Measurements from ENCODE around the gene SF3B6. TPM values are rescaled to one million over a fixed set of nuclear protein-coding genes. Genes with fewer than 3 reads are reported as not detected.

The SF3B6 gene
- total and polyA plus RNA-seq, 12 donors: 61.2 to 209 (median 80.6) TPM

DNA sequence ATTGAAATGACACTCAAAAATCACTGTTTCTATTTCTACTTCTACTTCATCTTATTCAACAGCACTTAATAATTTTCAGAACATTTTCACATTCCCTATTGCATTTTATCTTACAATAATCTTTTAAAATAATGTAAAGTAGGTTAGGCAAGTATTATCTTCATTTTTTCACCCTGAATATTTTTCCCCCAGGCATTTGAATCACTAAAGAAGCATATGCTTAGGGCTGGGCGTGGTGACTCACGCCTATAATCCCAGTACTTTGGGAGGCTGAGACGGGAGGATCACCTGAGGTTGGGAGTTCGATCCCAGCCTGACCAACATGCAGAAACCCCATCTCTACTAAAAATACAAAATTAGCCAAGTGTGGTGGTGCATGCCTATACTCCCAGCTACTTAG, 35.6 kb downstream of the SF3B6 start:
- Histone ChIP-seq H3K36me3 (replicated peaks in 1 of 2) (peaks cover 0 to 27% of the 10 kb centered on the region in 2 donors), H3K9me3 (replicated peaks in 1 of 3) (no peaks in the 10 kb centered on the region), H3K27me3 (no peaks in the 10 kb centered on the region), H3K4me1 (replicated peaks in 1 of 2) (no peaks in the 10 kb centered on the region), H3K27ac (no peak overlapping the region), H3K4me3 (no peak overlapping the region)
- intact Hi-C loops (cut with DNase I): no loop called here
- WGBS, 4 donors: 88 to 100% (median 97%) methylated on average over 4 of the region's 4 CpGs
- TF ChIP-seq, protein P1, sequence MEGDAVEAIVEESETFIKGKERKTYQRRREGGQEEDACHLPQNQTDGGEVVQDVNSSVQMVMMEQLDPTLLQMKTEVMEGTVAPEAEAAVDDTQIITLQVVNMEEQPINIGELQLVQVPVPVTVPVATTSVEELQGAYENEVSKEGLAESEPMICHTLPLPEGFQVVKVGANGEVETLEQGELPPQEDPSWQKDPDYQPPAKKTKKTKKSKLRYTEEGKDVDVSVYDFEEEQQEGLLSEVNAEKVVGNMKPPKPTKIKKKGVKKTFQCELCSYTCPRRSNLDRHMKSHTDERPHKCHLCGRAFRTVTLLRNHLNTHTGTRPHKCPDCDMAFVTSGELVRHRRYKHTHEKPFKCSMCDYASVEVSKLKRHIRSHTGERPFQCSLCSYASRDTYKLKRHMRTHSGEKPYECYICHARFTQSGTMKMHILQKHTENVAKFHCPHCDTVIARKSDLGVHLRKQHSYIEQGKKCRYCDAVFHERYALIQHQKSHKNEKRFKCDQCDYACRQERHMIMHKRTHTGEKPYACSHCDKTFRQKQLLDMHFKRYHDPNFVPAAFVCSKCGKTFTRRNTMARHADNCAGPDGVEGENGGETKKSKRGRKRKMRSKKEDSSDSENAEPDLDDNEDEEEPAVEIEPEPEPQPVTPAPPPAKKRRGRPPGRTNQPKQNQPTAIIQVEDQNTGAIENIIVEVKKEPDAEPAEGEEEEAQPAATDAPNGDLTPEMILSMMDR (IDR thresholded peaks at IDR 0.05): no peak
- no peak for TF ChIP-seq POLR2A (IDR thresholded peaks at IDR 0.05)
- DNase-seq: no peak

DNA sequence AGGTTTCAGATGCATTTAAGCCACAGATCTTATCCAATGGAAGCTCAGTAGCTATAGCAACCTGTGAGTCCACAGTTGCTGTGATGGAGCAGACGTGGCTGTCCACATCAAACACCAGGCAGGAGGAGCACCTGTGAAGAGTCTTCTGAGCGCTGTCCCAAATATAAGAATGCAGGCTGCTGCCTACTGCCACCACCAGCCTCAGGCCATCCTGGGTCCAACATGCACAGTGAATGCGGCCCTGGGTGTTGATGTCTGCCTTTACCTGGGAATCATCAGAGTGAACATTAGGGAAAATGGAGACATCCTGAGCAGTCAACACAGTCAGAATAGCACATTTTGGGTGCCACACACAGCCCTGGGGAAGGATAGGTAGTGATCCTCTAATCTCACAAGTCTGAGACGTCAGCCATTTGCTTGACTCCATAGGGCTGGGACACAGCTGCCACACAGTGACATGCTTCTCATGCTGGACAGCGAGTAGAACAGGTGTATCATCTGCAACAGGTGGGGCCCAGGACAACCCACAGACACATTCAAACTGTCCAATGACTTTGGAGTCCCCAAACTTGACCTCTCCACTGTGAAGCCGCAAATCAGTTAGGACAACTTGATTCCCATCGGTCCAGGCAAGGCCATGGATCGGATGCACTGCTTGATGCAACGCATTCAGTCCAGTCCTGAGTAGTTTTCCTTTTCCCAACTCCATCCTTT, 37.2 kb downstream of the SF3B6 start:
- 87 to 95% (median 92%) methylated on average over 7 to 9 of the region's 9 CpGs for WGBS, 4 donors
- no peaks in the 10 kb centered on the region for H3K4me1 ChIP-seq (replicated peaks in 1 of 2)
- H3K36me3 ChIP-seq (replicated peaks in 1 of 2): peaks cover 0 to 27% of the 10 kb centered on the region in 2 donors
- TF ChIP-seq, protein P1 (IDR thresholded peaks at IDR 0.05): no peak
- TF ChIP-seq POLR2A (IDR thresholded peaks at IDR 0.05): no peak
- no peaks in the 10 kb centered on the region for H3K27me3 ChIP-seq
- intact Hi-C loops (cut with DNase I): no loop called here
- H3K9me3 ChIP-seq (replicated peaks in 1 of 3): no peaks in the 10 kb centered on the region
- no peak for DNase-seq
- no peak overlapping the region for H3K27ac ChIP-seq
- no peak overlapping the region for H3K4me3 ChIP-seq

DNA sequence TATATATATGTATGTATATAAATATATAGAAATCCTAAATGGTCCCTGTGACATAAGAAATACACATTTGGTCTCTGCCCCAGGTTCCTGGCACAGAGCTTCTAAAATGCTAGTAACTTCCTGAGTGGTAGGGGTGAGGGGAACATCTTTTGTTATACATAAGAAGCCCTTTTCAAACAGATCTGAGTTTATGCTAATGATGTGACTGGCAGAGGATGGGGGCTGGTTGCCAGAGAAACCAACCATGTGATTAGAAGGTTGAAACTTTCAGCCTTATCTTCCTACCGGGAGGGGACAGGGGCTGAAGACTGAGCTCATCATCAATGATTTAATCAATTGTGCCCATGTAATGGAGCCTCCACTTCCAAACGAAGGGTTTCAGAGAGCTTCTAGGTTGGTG, 49.9 kb downstream of the SF3B6 start:
- peaks cover 0 to 21% of the 10 kb centered on the region in 2 donors for H3K36me3 ChIP-seq (replicated peaks in 1 of 2)
- intact Hi-C loops (cut with DNase I): no loop called here
- no peak overlapping the region for H3K4me3 ChIP-seq
- H3K4me1 ChIP-seq (replicated peaks in 1 of 2): no peaks in the 10 kb centered on the region
- H3K27me3 ChIP-seq: no peaks in the 10 kb centered on the region
- TF ChIP-seq POLR2A (IDR thresholded peaks at IDR 0.05): no peak
- TF ChIP-seq, protein P1 (IDR thresholded peaks at IDR 0.05): no peak
- DNase-seq: no peak
- WGBS, 4 donors: 48 to 70% (median 67%) methylated on average over 2 of the region's 2 CpGs
- H3K27ac ChIP-seq: no peak overlapping the region
- no peaks in the 10 kb centered on the region for H3K9me3 ChIP-seq (replicated peaks in 1 of 3)

DNA sequence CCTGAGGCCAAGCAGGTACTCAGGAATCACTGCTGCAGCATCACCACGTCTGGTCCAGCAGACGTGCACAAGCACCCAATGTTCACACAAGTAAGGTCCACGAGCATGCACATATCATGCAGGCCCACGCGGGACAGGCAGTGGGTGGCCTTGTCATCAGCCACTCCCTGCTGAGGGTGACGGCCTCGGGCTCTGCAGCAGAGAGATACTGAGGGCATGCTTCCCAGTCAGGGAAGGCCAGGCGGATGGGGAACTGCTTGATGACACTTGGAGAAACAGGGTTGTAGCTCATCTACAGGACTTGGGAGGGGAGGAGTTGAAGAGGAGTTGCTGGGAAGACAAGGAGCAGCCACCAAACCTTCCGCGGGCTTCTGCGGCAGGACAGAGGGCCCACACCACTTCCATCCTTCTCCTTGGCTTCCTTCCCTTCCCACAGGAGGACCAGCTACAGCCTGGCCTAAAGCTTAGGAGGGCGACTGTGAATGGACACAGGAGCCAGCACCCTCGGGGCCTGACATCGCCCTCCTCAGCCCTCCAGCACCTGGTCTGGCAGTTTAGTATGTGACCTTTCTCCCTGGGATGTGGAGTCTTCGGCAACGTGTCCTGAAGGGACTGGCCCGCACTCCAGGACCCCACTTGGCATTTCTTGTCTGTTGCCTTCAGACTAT, 51.0 kb downstream of the SF3B6 start:
- Histone ChIP-seq H3K27ac (no peak overlapping the region), H3K27me3 (no peaks in the 10 kb centered on the region), H3K9me3 (replicated peaks in 1 of 3) (no peaks in the 10 kb centered on the region), H3K4me3 (no peak overlapping the region), H3K4me1 (replicated peaks in 1 of 2) (no peaks in the 10 kb centered on the region), H3K36me3 (replicated peaks in 1 of 2) (peaks cover 0 to 12% of the 10 kb centered on the region in 2 donors)
- no peak for DNase-seq
- 91 to 96% (median 93%) methylated on average over 14 to 17 of the region's 17 CpGs for WGBS, 4 donors
- intact Hi-C loops (cut with DNase I): no loop called here
- no peak for TF ChIP-seq POLR2A (IDR thresholded peaks at IDR 0.05)
- TF ChIP-seq, protein P1 (IDR thresholded peaks at IDR 0.05): no peak
